Epithelial cell of proximal tubule (primary cell): ENCODE measurements around the gene SPATA31D1. TPM values are rescaled to one million over a fixed set of nuclear protein-coding genes. Genes with fewer than 3 reads are reported as not detected.

Source experiments
- DNase-seq: peaks from one replicate; pipeline ENCODE4 v3.0.0-alpha.2; 2011; ENCODE audit warnings: low read depth
- H3K4me3 ChIP-seq: 2 replicates; pipeline ENCODE4 v1.5.1; 2011; ENCODE audit warnings: low read depth, mild to moderate bottlenecking, low read length
- CTCF ChIP-seq: conservative IDR thresholded peaks from 2 replicates; pipeline ENCODE4 v1.5.1; 2012; ENCODE audit warnings: low read depth, mild to moderate bottlenecking, low read length
- total RNA-seq: library from RNA; depleted of rRNA; stranded (reverse); fragments of >200 nt; gene quantifications from 2 replicates; pipeline ENCODE4 v1.2.3, GENCODE V29; 2015

The SPATA31D1 gene
- total RNA-seq, 1 donor from 2014 or later = not detected

GRCh38 chr9:82020331-82020730, 31.8 kb downstream of the SPATA31D1 start:
- H3K4me3 ChIP-seq = no peak overlapping the region
- no peak for TF ChIP-seq CTCF
- no peak for DNase-seq

DNA sequence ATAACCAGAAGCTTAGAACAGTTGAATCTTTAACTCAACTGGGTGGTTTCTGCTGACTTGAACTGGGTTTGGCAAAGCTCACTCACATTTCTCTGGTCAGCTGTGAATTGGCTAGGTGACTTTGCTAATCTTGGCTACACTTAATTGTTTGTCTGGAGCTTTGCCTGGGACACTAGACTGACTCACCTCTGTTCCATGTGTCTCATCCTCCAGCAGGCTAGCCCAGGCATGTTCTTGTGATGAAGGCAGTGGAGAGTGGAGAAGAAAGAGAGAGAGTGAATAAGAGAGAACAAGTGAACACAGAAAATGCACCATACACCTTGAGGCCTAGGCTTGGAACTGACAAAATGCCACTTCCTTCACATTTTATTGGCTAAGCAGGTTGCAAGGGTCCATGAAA, 32.6 kb downstream of the SPATA31D1 start:
- H3K4me3 ChIP-seq = no peak overlapping the region
- peak; percentile 97 for DNase-seq
- TF ChIP-seq CTCF = no peak

DNA sequence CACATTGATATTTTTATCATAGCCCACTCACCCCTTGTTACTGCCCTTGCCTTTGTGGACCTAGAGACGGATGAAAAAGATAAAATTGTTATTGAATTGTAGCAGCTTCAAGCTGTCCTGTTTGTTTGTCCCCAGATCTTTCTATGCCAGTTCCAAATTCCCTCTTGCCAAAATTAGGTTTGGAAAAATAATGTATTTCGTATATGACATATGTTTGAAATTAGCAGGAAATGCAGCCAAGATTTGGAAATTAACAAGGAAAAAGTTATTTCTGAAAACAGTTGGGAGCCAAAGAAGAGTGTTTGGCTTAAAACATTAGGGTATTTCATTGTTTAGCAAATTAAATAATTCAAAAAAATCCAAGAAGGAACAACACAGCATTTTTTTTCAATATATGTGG, 33.5 kb downstream of the SPATA31D1 start:
- no peak overlapping the region for H3K4me3 ChIP-seq
- DNase-seq = no peak
- TF ChIP-seq CTCF = no peak

DNA sequence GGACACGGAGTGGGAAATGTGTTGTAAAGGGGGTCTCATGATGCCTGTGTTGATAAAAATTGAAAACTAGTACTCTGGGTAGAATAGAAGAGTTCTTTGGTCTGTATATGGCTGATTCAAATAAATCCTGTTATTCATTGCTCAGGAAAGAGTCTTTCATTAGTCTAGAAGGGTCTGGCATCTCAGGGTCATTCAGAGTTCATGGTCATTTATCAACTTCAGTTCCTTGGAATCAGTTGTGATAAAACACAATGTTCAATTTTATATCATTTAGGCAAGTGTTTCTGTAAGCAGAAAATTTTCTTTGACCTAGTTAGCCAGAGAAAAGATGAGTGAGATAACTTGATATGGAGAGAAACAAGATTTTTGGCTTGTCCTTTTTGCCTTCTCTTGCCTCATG, 36.3 kb downstream of the SPATA31D1 start:
- TF ChIP-seq CTCF = no peak
- no peak for DNase-seq
- no peak overlapping the region for H3K4me3 ChIP-seq

- TF ChIP-seq CTCF = no peak
- DNase-seq = peak; percentile 32
- H3K4me3 ChIP-seq = no peak overlapping the region
Observed at GRCh38 chr9:82031538-82032280, 43.1 kb downstream of the SPATA31D1 start.

- no peak for DNase-seq
Observed at GRCh38 chr9:82034956-82035731, 46.6 kb downstream of the SPATA31D1 start.

More at GRCh38 chr9:82034956-82035731, 46.6 kb downstream of the SPATA31D1 start:
- H3K4me3 ChIP-seq = no peak overlapping the region
- TF ChIP-seq CTCF = no peak
